ENCODE measurements around the gene SPG11. TPM values are rescaled to one million over a fixed set of nuclear protein-coding genes. Genes with fewer than 3 reads are reported as not detected.

SPG11 gene
- total and polyA plus RNA-seq, 9 of the 15 experiments (the other 6 are each of a cell fraction or from before 2014, with no cell fraction given): 23.3 to 71.2 (median 45.6) TPM

DNA sequence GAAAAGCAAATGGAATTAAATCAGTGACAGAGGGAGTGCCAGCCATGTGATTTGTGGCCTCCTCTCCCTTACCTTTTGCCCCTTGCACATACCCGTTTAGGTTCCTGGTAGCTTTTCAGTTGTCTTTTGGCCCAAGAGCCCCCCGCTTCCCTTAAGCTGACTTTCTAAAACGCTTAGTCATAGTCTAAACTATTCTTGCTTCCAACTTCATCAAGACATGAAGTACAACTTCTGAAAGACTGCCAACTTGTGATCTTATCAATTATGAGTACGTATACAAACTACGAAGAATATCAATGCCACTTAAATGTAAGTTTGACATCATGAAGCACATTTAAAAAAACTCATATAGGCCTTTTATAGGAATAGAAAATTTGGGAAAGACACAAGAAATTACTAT lies 64.6 kb downstream of the SPG11 start (continued):
- TF ChIP-seq ATF7 (IDR thresholded peaks at IDR 0.05) (no peak), FOXJ2 (tag; IDR thresholded peaks at IDR 0.05) (no peak), SLC30A9 (CRISPR knock-in tag; IDR thresholded peaks at IDR 0.05) (no peak), NFE2 (IDR thresholded peaks at IDR 0.05; ENCODE audit: low read depth) (peak; percentile 88), NFIC (IDR thresholded peaks at IDR 0.05) (peak; percentile 66), C11orf30 (IDR thresholded peaks at IDR 0.05; ENCODE audit: low read depth) (peak; percentile 87), VEZF1 (CRISPR knock-in tag; IDR thresholded peaks at IDR 0.05) (peak; percentile 37; the same call in 1 of the 2 replicates), ZNF766 (CRISPR knock-in tag; conservative IDR thresholded peaks at IDR 0.05) (0 out of 2 replicates have a peak, but pooled peaks have one; percentile 16), FOXM1 (IDR thresholded peaks at IDR 0.05; ENCODE audit: low read depth) (no peak), FOXM1 (CRISPR knock-in tag; IDR thresholded peaks at IDR 0.05; ENCODE audit: low read depth) (no peak), MAFG (tag; conservative IDR thresholded peaks at IDR 0.05) (peak; percentile 92)
- TF ChIP-seq, protein P1, sequence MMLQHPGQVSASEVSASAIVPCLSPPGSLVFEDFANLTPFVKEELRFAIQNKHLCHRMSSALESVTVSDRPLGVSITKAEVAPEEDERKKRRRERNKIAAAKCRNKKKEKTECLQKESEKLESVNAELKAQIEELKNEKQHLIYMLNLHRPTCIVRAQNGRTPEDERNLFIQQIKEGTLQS (IDR thresholded peaks at IDR 0.05): 0 out of 2 replicates have a peak, but pooled peaks have one; percentile 8
- TF ChIP-seq, protein P1 (CRISPR knock-in tag; conservative IDR thresholded peaks at IDR 0.05): no peak
- TF ChIP-seq, protein P2, sequence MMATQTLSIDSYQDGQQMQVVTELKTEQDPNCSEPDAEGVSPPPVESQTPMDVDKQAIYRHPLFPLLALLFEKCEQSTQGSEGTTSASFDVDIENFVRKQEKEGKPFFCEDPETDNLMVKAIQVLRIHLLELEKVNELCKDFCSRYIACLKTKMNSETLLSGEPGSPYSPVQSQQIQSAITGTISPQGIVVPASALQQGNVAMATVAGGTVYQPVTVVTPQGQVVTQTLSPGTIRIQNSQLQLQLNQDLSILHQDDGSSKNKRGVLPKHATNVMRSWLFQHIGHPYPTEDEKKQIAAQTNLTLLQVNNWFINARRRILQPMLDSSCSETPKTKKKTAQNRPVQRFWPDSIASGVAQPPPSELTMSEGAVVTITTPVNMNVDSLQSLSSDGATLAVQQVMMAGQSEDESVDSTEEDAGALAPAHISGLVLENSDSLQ (IDR thresholded peaks at IDR 0.05): 0 out of 2 replicates have a peak, but pooled peaks have one; percentile 18

All from K562 (cell line).